Lung (tissue), 13 donors: ENCODE results near the gene GABPB1. TPM values are rescaled to one million over a fixed set of nuclear protein-coding genes. Genes with fewer than 3 reads are reported as not detected.

Experiments
- ATAC-seq: fragments of 200-7000 bp; cut with Tn5 transposase; one replicate; pipeline ENCODE4 v1.9.1; 2020; ENCODE audit warnings: moderate number of reproducible peaks; ENCODE audit not compliant: insufficient read depth, low FRiP score
- DNase-seq, 3 donors: peaks; one replicate each; pipeline ENCODE4 v3.0.0-alpha.2; 2013 to 2017
- H3K27ac ChIP-seq, 2 donors: one replicate each; pipeline ENCODE4 v1.5.1; 2013; ENCODE audit warnings: mild to moderate bottlenecking in 2 of 2, moderate library complexity in 2 of 2, control low read depth in 1 of 2, inconsistent platforms in 1 of 2, low read depth in 1 of 2, low read length in 1 of 2
- H3K27me3 ChIP-seq, 3 donors: one replicate each; pipeline ENCODE4 v1.5.1; 2013; ENCODE audit warnings: low read length in 2 of 3; ENCODE audit not compliant: control insufficient read depth in 3 of 3, insufficient read depth in 3 of 3
- H3K36me3 ChIP-seq, 4 donors: one replicate each; pipeline ENCODE4 v1.5.1; 2013; ENCODE audit warnings: low read length in 4 of 4, mild to moderate bottlenecking in 1 of 4, moderate library complexity in 1 of 4; ENCODE audit not compliant: control insufficient read depth in 4 of 4, insufficient read depth in 4 of 4
- H3K4me1 ChIP-seq, 5 donors: one replicate each; pipeline ENCODE4 v1.5.1; 2013; ENCODE audit warnings: low read length in 5 of 5, mild to moderate bottlenecking in 2 of 5, moderate library complexity in 1 of 5; ENCODE audit not compliant: control insufficient read depth in 5 of 5, insufficient read depth in 5 of 5
- H3K4me3 ChIP-seq: one replicate; pipeline ENCODE4 v1.5.1; 2013; ENCODE audit warnings: mild to moderate bottlenecking, control low read depth, moderate library complexity
- H3K9ac ChIP-seq, 2 donors: one replicate each; pipeline ENCODE4 v1.5.1; 2013; ENCODE audit warnings: low read length in 2 of 2, control low read depth in 1 of 2; ENCODE audit not compliant: insufficient read depth in 1 of 2
- H3K9me3 ChIP-seq, 4 donors: one replicate each; pipeline ENCODE4 v1.5.1; 2013; ENCODE audit warnings: low read length in 3 of 4, mild to moderate bottlenecking in 1 of 4, moderate library complexity in 1 of 4; ENCODE audit not compliant: control insufficient read depth in 4 of 4, insufficient read depth in 3 of 4
- CTCF ChIP-seq: IDR thresholded peaks from 2 replicates; pipeline ENCODE4 v1.5.1; 2012; ENCODE audit warnings: mild to moderate bottlenecking; ENCODE audit errors: control extremely low read depth, extremely low read depth
- WGBS, 2 donors: extraction: QIAGEN DNeasy Blood & Tissue Kit; methylation state at CpG; one replicate each; pipeline ENCODE4 v1.1.7; 2013; 5-methylcytosine and 5-hydroxymethylcytosine counted together
- polyA plus RNA-seq, 2 donors: library from polyadenylated mRNA; stranded (reverse); fragments of 200-250 nt; gene quantifications; one replicate each; pipeline ENCODE4 v1.2.1, GENCODE V29; 2013
- small RNA-seq: library from RNA; depleted of rRNA; stranded (forward); fragments of <200 nt; gene quantifications from one replicate; pipeline ENCODE3, GENCODE V24; 2014; ENCODE audit warnings: low replicate concordance
- total RNA-seq, 2 donors: library from RNA; depleted of rRNA in 1 of 2; stranded (reverse); fragments of >200 nt in 1 of 2; gene quantifications; one replicate each; pipeline ENCODE4 v1.2.1, GENCODE V29; 2014 to 2021
- donor health status: control.
- donor health status: control.
- donor health status: Bipolar disorder and iron deficiency.
- donor health status: healthy.
- donor health status: DM: yes; HTN: yes; CAD: no.

The GABPB1 gene
- total and polyA plus RNA-seq, 4 donors: 6.1 to 42.8 (median 13.6) TPM

GRCh38 chr15:50228866-50229265, 126.1 kb downstream of the GABPB1 start:
- no peak for TF ChIP-seq CTCF
- DNase-seq: no peak
- no peak overlapping the region for H3K9ac ChIP-seq
- H3K36me3 ChIP-seq: no peaks in the 10 kb centered on the region
- no peaks in the 10 kb centered on the region for H3K9me3 ChIP-seq
- H3K4me3 ChIP-seq: no peak overlapping the region
- ATAC-seq: no peak
- no peak overlapping the region for H3K27ac ChIP-seq
- no peaks in the 10 kb centered on the region for H3K4me1 ChIP-seq
- H3K27me3 ChIP-seq: no peaks in the 10 kb centered on the region
- WGBS, 2 donors: 97 to 98% methylated on average over 3 of the region's 3 CpGs

GRCh38 chr15:50227076-50227475, 127.9 kb downstream of the GABPB1 start:
- TF ChIP-seq CTCF: no peak
- ATAC-seq: no peak
- Histone ChIP-seq H3K4me3 (no peak overlapping the region), H3K9ac (no peak overlapping the region), H3K36me3 (no peaks in the 10 kb centered on the region), H3K9me3 (no peaks in the 10 kb centered on the region), H3K27me3 (no peaks in the 10 kb centered on the region), H3K4me1 (no peaks in the 10 kb centered on the region), H3K27ac (no peak overlapping the region)
- whole genome bisulfite sequencing, 2 donors: 78 to 88% methylated on average over 5 of the region's 5 CpGs
- no peak for DNase-seq

- no peak overlapping the region for H3K4me3 ChIP-seq
- no peak for TF ChIP-seq CTCF
- WGBS, 2 donors: 82 to 87% methylated on average over 3 of the region's 3 CpGs
- H3K36me3 ChIP-seq: no peaks in the 10 kb centered on the region
- H3K9me3 ChIP-seq: no peaks in the 10 kb centered on the region
- peak in 1 of 3 donors; percentile 17 for DNase-seq
- H3K9ac ChIP-seq: no peak overlapping the region
- H3K27ac ChIP-seq: no peak overlapping the region
- no peaks in the 10 kb centered on the region for H3K4me1 ChIP-seq
- ATAC-seq: no peak
- H3K27me3 ChIP-seq: no peaks in the 10 kb centered on the region
These were observed 129.1 kb downstream of the GABPB1 start for GRCh38 chr15:50225938-50226337.

Small RNA genes lying within 50 kb of the gene (small RNA-seq; reads per million reads assigned to genes)
- not detected for gene RNU6-94P

Other genes starting within 250 kb of the GABPB1 start
- 10 to 100 TPM in 1 of 2 donors, 1 to 10 TPM in 1; 4.1 to 23.1 TPM for gene ATP8B4, start 236.0 kb downstream of the GABPB1 start, total RNA-seq
- gene ATP8B4, start 236.0 kb downstream of the GABPB1 start, polyA plus RNA-seq: 1 to 10 TPM; 1.6 to 2.4 TPM
- gene SLC27A2, start 173.0 kb downstream of the GABPB1 start, total RNA-seq: 1 to 10 TPM; 5.9 to 6.6 TPM
- gene SLC27A2, start 173.0 kb downstream of the GABPB1 start, polyA plus RNA-seq: 1 to 10 TPM; 3.5 to 4.5 TPM
- 1 to 10 TPM in 1 of 2 donors, under 1 TPM in 1; 0.82 to 8.6 TPM for gene HDC, start 89.5 kb downstream of the GABPB1 start, total RNA-seq
- gene HDC, start 89.5 kb downstream of the GABPB1 start, polyA plus RNA-seq: 1 to 10 TPM in 1 of 2 donors, under 1 TPM in 1; 0.57 to 1.4 TPM
- 10 to 100 TPM; 54.1 to 92.1 TPM for gene USP8, start 69.2 kb upstream of the GABPB1 start, total RNA-seq
- gene USP8, start 69.2 kb upstream of the GABPB1 start, polyA plus RNA-seq: 10 to 100 TPM; 14.0 to 28.5 TPM
- gene USP50, start 191.5 kb upstream of the GABPB1 start, total RNA-seq: under 1 TPM in 1 of 2 donors, not detected in 1; 0.34 TPM
- gene USP50, start 191.5 kb upstream of the GABPB1 start, polyA plus RNA-seq: not detected